HTERT RPE-1 (cell line): Measurements from ENCODE around the gene GPR153.

Experiments
- in situ Hi-C: fragments of 300-500 bp; cut with MboI; formaldehyde crosslinking; loops from 4 replicates; pipeline ENCODE4 v1.14.3; 2020; ENCODE audit warnings: low sequenced_read_pairs

Gene GPR153

DNA sequence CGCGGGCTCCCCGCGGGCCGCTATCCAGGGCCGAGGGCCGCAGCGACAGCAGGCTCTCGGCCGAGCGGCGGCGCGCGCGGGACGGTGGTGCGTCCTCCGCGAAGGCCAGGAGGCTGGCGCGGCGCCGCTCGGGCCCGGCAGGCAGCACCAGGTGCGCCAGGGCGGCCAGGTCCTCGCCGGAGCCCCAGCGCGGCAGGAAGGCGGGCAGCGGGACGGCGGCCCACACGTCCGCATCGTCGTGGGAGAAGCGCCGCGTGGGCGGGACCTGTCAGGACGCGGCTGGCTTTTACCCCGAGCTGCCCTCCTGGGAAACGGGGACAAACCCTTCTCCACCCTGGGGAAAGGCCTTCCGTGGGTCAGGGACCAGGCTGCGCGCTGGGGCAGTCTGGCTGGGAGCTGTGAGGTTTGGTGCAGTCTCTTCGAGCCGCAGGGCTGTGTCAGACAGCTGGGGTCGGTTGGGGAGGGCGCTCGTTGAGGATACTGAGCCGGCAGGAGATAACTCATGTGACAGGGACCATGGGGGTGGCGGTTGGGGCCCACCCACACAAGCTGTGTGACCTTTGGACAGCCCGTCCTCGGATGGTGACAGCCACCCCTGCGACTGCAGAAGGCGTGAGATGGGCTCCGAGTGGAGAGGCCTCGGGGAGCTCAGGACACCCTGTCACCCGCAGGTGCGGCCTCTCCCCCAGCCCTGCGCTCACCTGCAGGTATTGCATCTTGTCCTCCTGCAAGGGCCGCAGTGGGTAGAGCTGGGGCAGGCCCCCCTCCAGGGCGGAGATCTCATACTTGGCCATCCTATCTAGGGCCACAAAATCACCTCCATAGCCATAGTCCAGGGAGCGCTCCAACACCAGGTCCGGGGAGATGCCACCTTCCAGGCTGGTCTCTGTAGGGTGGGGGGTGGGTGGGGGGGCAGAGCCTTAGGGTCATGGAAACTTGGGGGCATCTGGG lies 10.9 kb downstream of the GPR153 start:
- in situ Hi-C loops = no loop called here

DNA sequence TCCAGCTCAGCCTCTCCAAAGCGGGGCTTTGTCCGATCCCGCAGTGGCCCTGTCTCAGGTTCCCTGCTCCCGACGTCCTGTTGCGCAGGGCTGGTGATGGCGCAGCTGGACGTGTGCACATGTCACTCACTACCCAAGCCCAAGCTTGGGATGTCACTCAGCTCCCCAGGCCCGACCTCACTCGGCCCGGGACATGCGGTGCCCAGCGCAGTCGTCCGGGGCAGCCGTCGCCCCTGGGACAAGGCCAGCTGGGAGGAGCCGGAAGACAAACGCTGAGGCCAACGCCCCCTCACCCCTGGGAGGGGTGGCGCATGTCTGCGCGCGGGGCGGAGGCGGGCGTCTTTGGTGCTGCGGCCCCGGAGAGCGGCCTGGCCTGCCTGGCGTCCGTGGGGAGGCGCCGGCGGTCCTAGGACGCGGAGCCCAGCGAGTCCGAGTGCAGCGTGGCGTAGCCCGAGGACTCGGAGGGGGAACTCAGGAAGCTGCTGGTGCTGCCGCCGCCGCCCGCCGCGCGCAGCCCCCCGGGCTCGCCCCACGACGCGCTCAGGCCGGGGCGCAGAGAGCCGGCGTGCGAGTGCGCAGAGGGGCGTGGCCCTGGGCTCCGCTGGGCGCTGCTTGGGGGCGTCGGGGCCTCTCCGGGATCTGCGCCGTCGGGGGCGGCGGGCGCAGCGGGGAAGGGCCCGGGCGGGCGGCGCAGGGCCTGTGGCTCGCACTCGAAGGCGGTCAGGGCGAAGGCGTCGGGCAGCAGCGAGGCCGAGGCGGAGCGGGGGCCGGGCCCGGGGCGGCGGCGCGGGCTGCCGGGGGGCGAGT lies 11.8 kb downstream of the GPR153 start:
- in situ Hi-C loops = no loop called here

DNA sequence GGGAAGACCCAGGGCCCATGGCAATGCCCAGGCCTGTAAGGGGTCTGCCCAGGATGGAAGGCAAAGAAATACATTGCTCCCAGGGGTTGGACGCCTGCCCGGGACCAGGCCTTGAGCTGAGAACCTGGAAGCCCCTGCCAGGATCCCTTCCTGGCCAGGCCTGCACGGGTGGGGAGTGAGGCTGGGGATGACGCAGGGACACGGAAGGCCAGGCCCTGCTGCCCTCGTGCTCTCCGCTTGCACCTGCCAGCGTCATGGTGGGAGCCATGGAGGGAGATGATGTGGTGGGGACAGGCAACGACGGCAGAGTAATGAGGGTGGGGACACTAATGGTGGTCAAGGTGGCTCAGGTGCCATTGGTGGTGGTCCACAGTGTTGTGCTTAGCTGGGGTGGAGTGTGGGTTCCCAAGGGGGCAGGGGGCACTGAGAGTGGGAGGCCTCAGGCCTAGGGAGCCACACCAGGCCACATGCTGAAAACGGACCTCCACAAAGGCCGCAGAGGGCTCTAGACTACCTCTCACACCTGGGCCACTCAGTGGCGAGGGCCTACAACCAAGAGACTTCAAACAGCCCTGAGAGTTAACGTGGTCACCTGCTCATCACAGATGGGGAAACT lies 12.6 kb downstream of the GPR153 start:
- in situ Hi-C loops = no loop called here

DNA sequence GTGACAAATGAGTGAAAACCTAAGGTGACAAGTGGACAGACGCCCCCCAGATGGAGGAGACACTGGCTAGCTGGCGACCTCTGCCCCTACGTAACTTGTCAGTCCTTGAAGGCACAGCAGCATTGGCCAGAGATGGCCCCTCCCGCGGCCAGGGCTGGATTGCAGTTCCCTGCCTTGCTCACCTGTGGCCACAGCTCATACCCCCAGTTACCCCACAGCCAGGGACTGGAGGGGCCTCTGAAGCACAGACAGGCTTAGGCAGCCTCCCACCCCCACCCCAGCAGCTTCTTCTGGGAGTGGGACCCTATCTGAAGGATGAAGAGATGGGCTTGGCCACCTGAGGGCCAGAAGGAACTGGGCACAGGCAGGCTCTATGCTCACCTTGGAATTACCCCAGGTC lies 13.2 kb downstream of the GPR153 start:
- in situ Hi-C loops = no loop called here

DNA sequence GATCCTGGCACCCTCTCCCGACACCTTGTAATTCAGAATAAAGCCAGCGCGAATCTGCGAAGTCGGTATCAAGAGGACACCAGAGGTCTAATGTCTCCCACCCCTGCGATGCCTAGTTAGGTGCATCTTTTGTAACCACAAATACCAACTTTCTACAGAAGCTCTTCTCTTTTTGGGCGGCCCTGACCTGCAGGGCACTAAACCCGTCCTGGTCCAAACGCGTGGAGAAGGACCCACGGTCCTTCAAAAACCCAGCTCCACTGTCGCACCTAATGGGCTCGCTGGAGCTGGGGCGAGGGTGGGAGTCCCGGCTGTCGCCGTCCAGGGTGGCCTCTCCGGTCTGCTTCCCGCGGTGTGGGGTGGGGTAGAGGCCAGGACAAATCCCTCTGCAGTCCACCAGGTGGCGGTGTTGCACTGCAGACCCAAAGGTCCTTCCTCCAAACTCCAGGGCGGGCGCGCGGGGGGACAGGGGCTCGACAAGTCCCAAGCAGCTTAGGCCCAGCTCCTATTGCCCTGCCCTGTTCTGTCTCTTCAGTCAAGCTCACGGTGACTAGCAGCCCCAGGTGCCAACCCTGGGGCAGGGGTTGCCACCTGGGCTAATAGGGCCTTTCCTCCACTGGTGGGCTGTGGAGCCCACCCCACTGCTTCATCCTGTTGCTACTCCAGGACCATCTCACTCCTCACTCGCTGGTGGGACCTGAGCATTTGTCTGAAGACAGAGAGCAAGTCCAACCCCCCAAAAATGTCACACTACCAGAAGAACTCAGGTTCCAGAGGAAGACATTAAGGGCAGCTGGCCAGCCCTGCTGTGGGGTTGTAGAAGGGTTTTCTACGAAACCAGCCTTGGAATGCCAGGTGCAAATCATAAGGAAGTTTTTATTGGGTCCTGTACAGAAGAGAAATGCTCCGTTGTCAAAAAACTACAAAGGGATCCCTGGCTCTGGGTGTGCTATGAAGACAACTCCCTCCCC lies 14.1 kb downstream of the GPR153 start:
- in situ Hi-C loops = no loop called here

DNA sequence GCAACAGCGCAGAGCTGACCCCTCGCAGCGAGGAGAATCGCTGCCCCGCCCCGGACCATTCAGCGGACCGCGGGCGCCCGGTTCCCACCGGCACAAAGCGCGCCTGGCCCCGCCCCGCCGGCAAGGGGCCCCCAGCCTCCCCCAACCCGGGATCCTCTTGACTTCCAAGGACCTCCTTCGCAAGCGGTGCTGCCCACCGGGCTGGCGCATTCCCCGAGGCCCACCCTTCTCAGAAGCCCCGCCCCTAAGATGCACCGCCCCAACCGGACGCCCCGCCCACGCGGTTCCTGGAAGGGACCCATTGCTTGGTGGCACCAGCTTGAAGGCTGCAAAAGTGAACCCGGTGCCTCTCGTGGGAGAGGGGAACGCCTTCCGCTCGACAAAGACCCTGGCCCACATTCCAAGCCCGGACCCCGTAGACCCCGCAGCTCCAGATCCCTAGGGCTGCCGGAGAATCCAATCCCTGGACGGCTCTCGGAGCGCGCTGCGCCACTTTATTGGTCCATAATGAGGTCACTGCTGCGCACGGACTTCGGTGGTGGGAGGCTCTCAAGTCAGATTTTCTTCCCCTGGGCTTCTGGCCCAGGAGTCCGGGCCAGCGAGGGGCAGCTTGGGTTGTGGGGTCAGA lies 14.9 kb downstream of the GPR153 start:
- in situ Hi-C loops = no loop called here

DNA sequence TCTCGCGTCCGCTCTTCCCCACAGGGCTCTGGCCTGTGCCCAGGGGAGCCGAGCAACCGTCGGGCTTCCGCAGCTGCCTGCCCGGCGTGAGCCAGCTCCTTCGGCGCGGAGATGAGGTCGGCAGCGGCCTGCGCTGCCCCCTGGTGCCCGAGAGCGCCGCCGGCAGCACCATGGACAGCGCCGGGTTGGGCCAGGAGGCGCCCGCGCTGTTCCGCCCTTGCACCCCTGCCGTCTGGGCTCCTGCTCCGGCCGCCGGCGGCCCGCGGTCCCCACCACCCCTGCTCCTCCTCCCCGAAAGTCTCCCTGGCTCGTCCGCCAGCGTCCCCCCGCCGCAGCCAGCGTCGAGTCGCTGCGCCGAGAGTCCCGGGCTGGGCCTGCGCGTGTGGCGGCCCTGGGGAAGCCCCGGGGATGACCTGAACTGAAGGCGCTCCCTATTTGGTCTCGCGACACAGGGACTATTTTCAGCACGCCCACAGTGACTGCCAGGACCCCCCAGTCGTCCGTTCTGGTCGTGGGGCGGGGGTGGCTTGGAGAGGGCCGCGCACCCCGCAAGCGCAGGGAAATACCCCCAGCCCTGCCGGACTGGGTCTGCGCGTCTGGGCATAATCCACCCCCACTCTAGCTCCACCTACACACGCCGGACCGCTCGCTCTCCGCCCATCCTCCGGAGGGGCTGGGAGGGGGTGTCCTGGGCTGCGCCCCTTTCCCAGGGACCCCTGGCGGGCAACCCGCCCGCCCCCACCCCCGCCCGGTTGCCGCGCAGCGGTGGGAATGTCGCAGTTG lies 15.6 kb downstream of the GPR153 start:
- in situ Hi-C loops = no loop called here

DNA sequence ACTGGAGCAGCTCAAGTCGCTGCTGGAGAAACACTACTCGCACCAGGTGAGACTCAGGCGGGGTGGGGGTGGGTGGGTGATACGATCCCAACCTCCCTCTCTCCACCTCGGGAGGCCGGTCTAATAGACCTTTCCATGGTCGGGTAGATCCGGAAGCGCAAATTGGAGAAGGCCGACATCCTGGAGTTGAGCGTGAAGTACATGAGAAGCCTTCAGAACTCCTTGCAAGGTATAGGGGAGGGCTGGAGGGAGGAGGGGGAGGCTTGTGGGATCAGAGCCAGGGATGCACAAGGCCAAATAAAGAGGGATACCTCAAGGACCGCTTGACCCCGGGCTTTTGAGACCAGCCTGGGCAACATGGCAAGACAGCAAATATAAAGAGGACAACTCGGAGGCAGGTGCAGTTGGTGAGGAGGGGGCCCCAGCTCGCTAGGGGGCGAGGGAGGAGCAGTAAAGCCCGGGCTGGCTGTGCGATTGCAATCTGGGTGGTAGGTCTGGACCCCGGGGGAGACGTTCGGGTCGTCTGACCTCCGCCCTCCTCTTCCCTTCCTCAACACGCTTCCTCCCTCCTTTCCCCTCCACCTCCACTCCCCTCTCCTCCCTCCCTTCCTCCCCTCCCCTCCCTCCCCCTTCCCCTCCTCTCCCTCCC lies 16.4 kb downstream of the GPR153 start:
- in situ Hi-C loops = no loop called here

DNA sequence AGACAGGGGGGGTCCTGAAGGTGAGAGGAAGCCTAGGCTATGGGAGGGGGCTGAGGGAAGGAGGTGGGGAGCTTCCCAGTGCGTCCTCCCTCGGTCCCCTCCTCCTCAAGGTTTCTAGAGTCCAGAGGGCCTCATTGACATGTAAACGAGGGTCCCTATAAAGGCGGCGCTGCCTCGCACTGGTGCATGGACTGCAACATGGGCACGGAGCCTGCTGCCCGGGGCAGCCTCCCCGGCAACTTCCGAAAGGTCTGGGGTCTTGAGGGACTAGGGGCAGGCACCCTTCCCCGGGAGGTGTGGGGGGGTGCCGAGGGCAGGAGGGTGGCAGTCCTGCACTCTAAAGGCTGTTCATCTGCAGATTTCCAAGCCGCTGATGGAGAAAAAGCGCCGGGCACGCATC lies 16.9 kb downstream of the GPR153 start, which contains the start of gene HES3:
Gene HES3 (plus strand): TSS at position 187 of the 400 bp plus-strand sequence. CDS start 187 bp downstream, at position 374.
- in situ Hi-C loops = no loop called here

DNA sequence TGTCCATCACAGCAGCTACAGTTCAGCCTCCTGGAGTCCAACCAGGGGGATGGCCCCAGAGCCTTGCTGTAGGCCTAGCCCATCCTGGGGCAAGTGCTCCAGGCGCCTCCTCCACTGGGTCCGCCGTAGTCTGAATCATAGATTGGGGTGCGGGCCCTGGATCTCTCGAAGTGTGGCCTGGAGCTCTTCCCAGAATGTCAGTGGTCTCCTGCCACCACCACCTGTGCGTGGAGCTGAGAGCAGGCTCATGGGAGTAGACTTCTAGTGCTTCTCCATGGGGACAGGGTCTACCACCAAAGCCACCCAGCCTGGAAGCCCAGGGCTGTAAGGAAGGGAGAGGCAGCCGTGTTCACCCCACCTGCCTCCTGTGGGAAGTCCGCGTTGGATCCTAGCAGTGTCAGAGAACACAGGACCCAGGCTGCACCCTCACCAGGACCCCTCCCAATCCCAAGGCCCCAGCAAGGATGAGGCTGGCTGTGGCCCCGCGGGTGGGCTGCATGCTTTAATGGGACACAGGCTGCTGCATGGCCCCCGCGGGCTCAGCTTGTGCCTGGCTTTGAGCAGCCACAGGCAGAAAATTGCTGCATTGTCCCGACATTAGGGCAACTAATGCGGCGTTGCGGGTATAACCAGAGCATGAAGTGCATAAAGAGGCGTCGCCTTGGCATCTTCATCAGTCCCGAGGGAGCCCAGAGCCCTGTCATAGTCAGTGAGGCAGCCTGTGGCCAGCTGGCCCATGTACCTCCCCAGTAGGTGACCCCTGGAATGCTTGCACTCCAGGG lies 17.7 kb downstream of the GPR153 start:
- in situ Hi-C loops = no loop called here

DNA sequence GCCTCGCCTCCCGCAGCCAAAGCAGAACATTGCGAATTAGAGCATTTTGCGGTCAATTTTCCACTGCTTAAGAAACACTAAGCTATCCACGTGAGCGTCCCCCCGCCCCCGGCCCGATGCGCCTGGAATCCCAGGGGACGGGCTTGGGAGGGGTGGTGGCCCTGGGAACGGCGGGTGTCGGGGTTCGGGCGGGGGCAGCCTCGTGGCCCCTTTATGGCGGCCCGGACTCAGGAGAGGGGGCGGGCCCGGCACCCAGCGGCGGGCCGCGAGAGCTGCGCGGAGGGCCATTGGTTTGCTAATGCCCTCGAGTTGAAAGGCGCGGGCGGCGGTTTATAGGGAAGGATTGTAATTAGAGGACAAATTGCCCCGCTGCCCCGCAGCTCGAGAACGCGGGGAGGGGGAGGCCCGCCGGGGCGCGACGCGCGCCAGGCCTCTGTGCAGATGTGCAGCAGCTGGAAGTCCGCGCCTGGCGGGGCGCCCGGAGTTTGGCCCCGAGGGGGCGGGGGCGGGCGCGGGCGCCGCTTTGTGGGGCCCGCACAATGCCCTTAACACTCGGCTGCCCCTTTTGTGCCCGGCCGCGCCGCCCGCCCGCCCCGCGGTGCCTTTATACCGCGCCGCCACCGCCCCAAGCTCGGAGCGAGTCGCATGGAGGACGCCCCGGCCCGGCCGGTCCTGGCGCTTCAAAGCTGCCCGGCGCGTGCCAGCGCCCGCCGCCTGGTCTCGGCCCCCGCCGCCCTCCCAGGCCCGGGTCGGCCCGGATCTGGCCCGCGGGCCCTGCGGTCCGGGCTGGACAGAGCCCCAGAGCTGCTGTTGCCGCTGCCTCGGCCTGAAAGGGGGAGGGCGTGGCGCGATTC lies 18.8 kb downstream of the GPR153 start:
- in situ Hi-C loops = no loop called here

DNA sequence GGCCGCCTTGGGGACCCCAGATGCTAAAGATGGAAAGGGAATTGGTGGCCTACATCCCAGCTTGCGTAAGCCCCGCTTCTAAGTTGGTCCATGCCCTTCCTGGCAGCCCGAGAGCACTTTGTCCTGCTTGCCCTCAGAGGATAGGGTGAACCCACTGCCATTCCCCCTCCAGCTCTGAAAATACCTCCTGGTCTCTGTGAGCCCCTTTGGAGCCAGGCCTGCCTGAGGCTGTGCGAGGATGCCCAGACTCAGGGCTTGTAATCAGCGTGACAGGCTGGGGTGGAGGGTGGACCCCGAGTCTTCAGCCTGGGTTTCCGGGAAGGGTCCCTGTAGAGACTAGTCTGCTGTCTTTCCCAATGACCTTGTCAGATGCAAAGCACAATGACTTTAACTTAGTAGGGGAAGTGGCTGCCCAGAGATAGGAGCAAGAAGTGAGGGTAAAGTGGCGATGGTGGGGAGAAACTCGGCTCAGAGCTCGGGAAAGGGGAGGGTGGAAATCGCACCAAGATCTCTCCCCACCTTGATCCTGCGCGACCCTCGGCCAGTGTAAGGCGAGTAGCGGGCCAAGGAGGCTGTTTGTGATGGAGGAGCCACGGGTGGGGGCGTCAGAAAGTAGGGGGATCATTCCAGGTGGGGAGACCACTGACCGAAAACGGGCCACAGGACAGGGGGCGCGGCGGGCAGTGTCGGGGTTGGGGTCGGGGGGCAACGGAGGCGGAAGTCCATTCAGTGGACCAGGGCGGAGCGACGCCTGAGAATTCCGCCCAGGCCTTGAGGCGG lies 19.6 kb downstream of the GPR153 start:
- in situ Hi-C loops = no loop called here

DNA sequence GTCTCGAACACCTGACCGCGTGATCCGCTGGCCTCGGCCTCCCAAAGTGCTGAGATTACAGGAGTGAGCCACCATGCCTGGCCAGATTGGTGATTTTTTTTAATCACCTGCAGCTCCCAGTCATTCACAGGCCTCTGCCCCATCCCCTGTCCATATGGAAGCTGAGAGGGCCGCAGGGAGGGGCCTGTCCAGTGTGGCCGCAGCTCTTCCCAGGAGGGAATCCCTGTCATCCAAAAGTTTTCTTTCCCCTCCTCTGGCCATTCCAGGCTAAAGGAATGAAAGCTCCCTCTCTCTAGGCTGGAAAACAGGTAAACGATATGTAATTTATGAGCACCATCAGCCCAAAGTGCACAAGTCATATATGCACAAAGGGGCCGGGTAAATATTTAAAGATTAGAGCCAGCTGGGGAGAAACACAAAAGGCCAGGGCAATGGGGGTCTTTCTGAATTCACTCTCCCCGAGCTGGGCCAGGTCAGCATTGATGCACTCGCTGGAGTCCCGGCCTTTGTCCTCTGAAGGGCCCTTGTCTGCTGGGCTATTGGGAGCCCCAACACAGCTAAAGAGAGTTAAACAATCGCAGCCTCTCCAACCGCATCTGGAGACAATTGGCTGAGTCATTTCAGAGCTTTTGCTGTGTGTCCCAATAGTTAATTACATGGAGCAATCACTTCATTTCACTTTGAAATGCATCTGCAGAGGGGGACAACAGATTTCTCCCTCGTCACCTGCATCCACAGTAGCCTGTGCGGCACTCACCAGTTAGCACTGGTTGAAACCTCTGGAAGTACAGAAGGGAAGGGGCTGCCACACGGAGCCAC lies 20.7 kb downstream of the GPR153 start:
- in situ Hi-C loops = no loop called here

DNA sequence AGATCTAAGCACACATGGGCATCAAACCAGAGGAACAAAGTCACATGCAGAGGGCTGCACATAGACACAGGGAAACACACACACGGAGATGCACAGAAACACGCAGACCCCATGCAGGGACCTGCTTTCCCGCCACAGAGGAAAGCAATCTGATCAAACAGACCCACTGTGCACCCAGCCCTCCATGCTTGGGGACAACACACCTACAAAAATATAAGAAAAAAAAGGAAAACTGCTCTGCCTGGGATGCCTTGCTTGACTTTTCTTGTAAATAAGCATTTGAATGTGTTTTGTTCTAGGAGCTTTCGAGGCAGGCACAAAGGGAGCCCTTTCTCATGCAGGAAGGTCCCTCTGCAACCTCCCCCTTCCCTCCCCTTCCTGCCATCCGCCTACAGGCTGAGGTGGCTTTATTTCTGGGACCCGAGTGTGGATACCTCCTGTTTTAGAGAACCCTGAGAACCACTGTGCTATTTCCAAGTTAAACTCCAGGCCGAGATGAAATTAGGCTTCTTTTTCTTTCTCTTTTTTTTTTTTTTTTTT lies 21.6 kb downstream of the GPR153 start:
- in situ Hi-C loops = no loop called here

DNA sequence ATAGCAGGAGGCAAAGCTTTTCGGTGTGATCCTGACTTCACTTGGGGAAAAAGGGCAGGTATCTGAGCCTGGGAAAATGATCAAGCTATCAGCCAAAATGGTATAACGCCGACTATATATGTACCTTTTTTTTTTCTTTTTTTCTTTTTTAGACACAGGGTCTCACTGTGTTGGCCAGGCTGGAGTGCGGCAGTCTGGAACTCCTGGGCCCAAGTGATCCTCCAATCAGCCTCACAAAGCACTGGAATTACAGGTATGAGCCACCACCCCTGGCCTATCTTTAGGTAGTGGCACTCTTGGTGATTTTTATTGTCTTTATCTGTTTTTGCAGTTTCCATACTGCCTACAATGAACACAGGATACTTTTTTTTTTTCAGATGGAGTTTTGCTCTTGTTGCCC lies 23.8 kb downstream of the GPR153 start:
- in situ Hi-C loops = no loop called here
